H9 (cell line): Measurements from ENCODE around the gene GHRHR. TPM values are rescaled to one million over a fixed set of nuclear protein-coding genes. Genes with fewer than 3 reads are reported as not detected.

Source experiments
- DNase-seq: peaks from one replicate; pipeline ENCODE4 v3.0.0-alpha.2; 2017
- H2AFZ ChIP-seq: one replicate; pipeline ENCODE4 v1.6.1; 2013; ENCODE audit warnings: mild to moderate bottlenecking, low read length, control low read depth, moderate library complexity
- H2AK5ac ChIP-seq: 2 replicates; pipeline ENCODE4 v1.6.1; 2013; ENCODE audit warnings: low read length, control low read depth, mixed read lengths; ENCODE audit not compliant: insufficient read length
- H2BK120ac ChIP-seq: one replicate; pipeline ENCODE4 v1.6.1; 2013; ENCODE audit warnings: low read depth, mild to moderate bottlenecking, low read length, control low read depth, inconsistent platforms; ENCODE audit not compliant: poor library complexity, severe bottlenecking
- H2BK12ac ChIP-seq: 2 replicates; pipeline ENCODE4 v1.6.1; 2013; ENCODE audit warnings: low read length, control low read depth, mixed read lengths, low read depth; ENCODE audit not compliant: insufficient read length
- H2BK15ac ChIP-seq: 2 replicates; pipeline ENCODE4 v1.6.1; 2013; ENCODE audit warnings: low read depth, low read length, control low read depth
- H2BK20ac ChIP-seq: one replicate; pipeline ENCODE4 v1.6.1; 2013; ENCODE audit warnings: low read depth, mild to moderate bottlenecking, low read length, control low read depth, inconsistent platforms; ENCODE audit not compliant: poor library complexity, severe bottlenecking
- H2BK5ac ChIP-seq: 2 replicates; pipeline ENCODE4 v1.6.1; 2013; ENCODE audit warnings: low read length, control low read depth, mixed read lengths; ENCODE audit not compliant: insufficient read length
- H3K14ac ChIP-seq: 2 replicates; pipeline ENCODE4 v1.6.1; 2013; ENCODE audit warnings: low read length, control low read depth; ENCODE audit not compliant: insufficient read depth
- H3K18ac ChIP-seq: 2 replicates; pipeline ENCODE4 v1.6.1; 2013; ENCODE audit warnings: low read depth, mild to moderate bottlenecking, mixed read lengths, low read length, control low read depth; ENCODE audit not compliant: insufficient read length
- H3K23ac ChIP-seq: 2 replicates; pipeline ENCODE4 v1.6.1; 2013; ENCODE audit warnings: low read length, control low read depth, mixed read lengths, low read depth; ENCODE audit not compliant: insufficient read length
- H3K23me2 ChIP-seq: 2 replicates; pipeline ENCODE4 v1.6.1; 2013; ENCODE audit warnings: low read depth, mild to moderate bottlenecking, mixed read lengths, low read length, control low read depth; ENCODE audit not compliant: insufficient read length, poor library complexity, severe bottlenecking
- H3K27ac ChIP-seq: 2 replicates; pipeline ENCODE4 v1.5.1; 2013; ENCODE audit warnings: low read length, control low read depth, mixed read lengths, low read depth; ENCODE audit not compliant: insufficient read length
- H3K27me3 ChIP-seq: 2 replicates; pipeline ENCODE4 v1.6.1; 2013; ENCODE audit warnings: low read length, control low read depth, inconsistent platforms; ENCODE audit not compliant: insufficient read depth
- H3K4ac ChIP-seq: 2 replicates; pipeline ENCODE4 v1.6.1; 2013; ENCODE audit warnings: low read depth, mild to moderate bottlenecking, control low read depth, inconsistent platforms, low read length, moderate library complexity
- H3K4me1 ChIP-seq: 2 replicates; pipeline ENCODE4 v1.6.1; 2013; ENCODE audit warnings: low read length, control low read depth, inconsistent platforms; ENCODE audit not compliant: insufficient read depth
- H3K4me2 ChIP-seq: 2 replicates; pipeline ENCODE4 v1.6.1; 2013; ENCODE audit warnings: low read length, control low read depth, mixed read lengths; ENCODE audit not compliant: insufficient read length, insufficient read depth
- H3K56ac ChIP-seq: 2 replicates; pipeline ENCODE4 v1.6.1; 2013; ENCODE audit warnings: low read depth, mild to moderate bottlenecking, mixed read lengths, low read length, control low read depth; ENCODE audit not compliant: insufficient read length
- H3K79me1 ChIP-seq: 2 replicates; pipeline ENCODE4 v1.6.1; 2013; ENCODE audit warnings: low read depth, mild to moderate bottlenecking, moderate library complexity, low read length, control low read depth, inconsistent platforms; ENCODE audit not compliant: insufficient read depth, poor library complexity, severe bottlenecking
- H3K79me2 ChIP-seq: 2 replicates; pipeline ENCODE4 v1.6.1; 2013; ENCODE audit warnings: low read length, control low read depth, inconsistent platforms; ENCODE audit not compliant: insufficient read depth
- H3K9ac ChIP-seq: 2 replicates; pipeline ENCODE4 v1.6.1; 2013; ENCODE audit warnings: low read length, control low read depth, mixed read lengths; ENCODE audit not compliant: insufficient read length; ENCODE audit errors: extremely low read depth
- H3K9me3 ChIP-seq: one replicate; pipeline ENCODE4 v1.6.1; 2013; ENCODE audit warnings: low read depth, low read length, inconsistent platforms; ENCODE audit not compliant: control insufficient read depth
- H3T11ph ChIP-seq: one replicate; pipeline ENCODE4 v1.6.1; 2013; ENCODE audit warnings: mild to moderate bottlenecking, low read length, control low read depth, inconsistent platforms
- H4K20me1 ChIP-seq: one replicate; pipeline ENCODE4 v1.6.1; 2013; ENCODE audit not compliant: control insufficient read depth, insufficient read length, insufficient read depth
- H4K5ac ChIP-seq: 2 replicates; pipeline ENCODE4 v1.6.1; 2013; ENCODE audit warnings: low read depth, mild to moderate bottlenecking, mixed read lengths, low read length, control low read depth; ENCODE audit not compliant: insufficient read length
- H4K8ac ChIP-seq: replicated peaks from 2 replicates; pipeline ENCODE4 v1.6.1; 2013; ENCODE audit warnings: low read length, control low read depth, mixed read lengths, low read depth; ENCODE audit not compliant: insufficient read length
- H4K91ac ChIP-seq: 2 replicates; pipeline ENCODE4 v1.6.1; 2013; ENCODE audit warnings: low read depth, mild to moderate bottlenecking, moderate library complexity, mixed read lengths, low read length, control low read depth; ENCODE audit not compliant: insufficient read length
- H3K27ac Mint-ChIP-seq, 3 experiments: 2 replicates in 2 of 3; 3 replicates in 1 of 3; pipeline ENCODE4 v1.8.0; 2020 to 2021; ENCODE audit warnings: mixed read lengths in 3 of 3, mild to moderate bottlenecking in 1 of 3, moderate library complexity in 1 of 3
- H3K27me3 Mint-ChIP-seq: 2 replicates; pipeline ENCODE4 v1.8.0; 2021; ENCODE audit warnings: low read depth, mild to moderate bottlenecking, moderate library complexity, mixed read lengths
- H3K36me3 Mint-ChIP-seq, 3 experiments: 2 replicates in 2 of 3; 3 replicates in 1 of 3; pipeline ENCODE4 v1.8.0; 2020 to 2021; ENCODE audit warnings: low read depth in 3 of 3, mixed read lengths in 3 of 3; ENCODE audit not compliant: insufficient read depth in 1 of 3
- H3K4me1 Mint-ChIP-seq, 2 experiments: 2 replicates each; pipeline ENCODE4 v1.8.0; 2020; ENCODE audit warnings: mixed read lengths in 2 of 2
- H3K4me3 Mint-ChIP-seq, 2 experiments: 2 replicates in 1 of 2; 3 replicates in 1 of 2; pipeline ENCODE4 v1.8.0; 2020 to 2021; ENCODE audit warnings: mild to moderate bottlenecking in 2 of 2, mixed read lengths in 2 of 2, moderate library complexity in 1 of 2
- H3K9me3 Mint-ChIP-seq, 2 experiments: 2 replicates in 1 of 2; 3 replicates in 1 of 2; pipeline ENCODE4 v1.8.0; 2020; ENCODE audit warnings: mild to moderate bottlenecking in 2 of 2, mixed read lengths in 2 of 2, moderate library complexity in 1 of 2
- WGBS: extraction: QIAGEN DNeasy Blood & Tissue Kit; methylation state at CpG from one replicate; pipeline ENCODE4 v1.1.7; 2013; ENCODE audit warnings: missing lambda C conversion rate, low lambda C conversion rate, mixed read lengths; ENCODE audit not compliant: insufficient read length; ENCODE audit errors: extremely low coverage; 5-methylcytosine and 5-hydroxymethylcytosine counted together
- total RNA-seq: library from RNA; stranded (reverse); gene quantifications from 2 replicates; pipeline ENCODE4 v1.2.1, GENCODE V29; 2021
- TF ChIP-seq, protein P1 (sequence below): fragments of 200-600 bp; sonication (generic); conservative IDR thresholded peaks from 3 replicates; pipeline ENCODE4 v1.8.0; 2021; ENCODE audit warnings: antibody characterized with exemption, mild to moderate bottlenecking

The GHRHR gene
- total RNA-seq, 1 experiment from 2014 or later: 7.4 TPM

DNA sequence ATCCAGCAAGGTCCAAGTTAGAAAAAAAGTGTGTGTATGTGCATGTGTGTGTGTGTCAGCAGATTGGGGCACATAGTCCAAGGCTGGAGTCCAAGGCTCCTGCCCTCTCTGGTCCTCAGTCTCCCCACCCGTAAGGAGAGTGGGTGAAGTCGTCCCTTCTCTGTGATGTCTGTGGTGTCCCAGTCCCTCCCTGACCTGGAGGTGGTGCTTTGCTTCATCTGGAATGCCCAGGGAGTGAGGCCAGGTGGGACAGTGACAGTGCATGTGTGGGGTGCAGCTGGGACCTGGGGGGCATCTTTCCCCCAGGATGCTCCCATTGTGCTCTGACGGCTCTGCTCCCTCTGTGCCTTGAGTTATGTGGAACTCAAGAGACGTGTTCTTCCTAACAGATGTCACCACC is 34.1 kb upstream of the GHRHR start:
- H3K27ac ChIP-seq: no peak overlapping the region
- no CpG with 5 or more reads among the region's 4 CpGs for WGBS
- TF ChIP-seq, protein P1, sequence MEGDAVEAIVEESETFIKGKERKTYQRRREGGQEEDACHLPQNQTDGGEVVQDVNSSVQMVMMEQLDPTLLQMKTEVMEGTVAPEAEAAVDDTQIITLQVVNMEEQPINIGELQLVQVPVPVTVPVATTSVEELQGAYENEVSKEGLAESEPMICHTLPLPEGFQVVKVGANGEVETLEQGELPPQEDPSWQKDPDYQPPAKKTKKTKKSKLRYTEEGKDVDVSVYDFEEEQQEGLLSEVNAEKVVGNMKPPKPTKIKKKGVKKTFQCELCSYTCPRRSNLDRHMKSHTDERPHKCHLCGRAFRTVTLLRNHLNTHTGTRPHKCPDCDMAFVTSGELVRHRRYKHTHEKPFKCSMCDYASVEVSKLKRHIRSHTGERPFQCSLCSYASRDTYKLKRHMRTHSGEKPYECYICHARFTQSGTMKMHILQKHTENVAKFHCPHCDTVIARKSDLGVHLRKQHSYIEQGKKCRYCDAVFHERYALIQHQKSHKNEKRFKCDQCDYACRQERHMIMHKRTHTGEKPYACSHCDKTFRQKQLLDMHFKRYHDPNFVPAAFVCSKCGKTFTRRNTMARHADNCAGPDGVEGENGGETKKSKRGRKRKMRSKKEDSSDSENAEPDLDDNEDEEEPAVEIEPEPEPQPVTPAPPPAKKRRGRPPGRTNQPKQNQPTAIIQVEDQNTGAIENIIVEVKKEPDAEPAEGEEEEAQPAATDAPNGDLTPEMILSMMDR: no peak

More for the DNA sequence above, 34.1 kb upstream of the GHRHR start:
- Histone ChIP-seq H3K4me2 (no peak overlapping the region), H4K5ac (no peak overlapping the region), H4K20me1 (no peaks in the 10 kb centered on the region), H3K9me3 (no peaks in the 10 kb centered on the region), H3T11ph (no peak overlapping the region), H3K14ac (no peak overlapping the region; the same call in 1 of the 2 replicates), H2BK120ac (no peak overlapping the region), H3K4ac (no peak overlapping the region), H2AFZ (no peak overlapping the region), H3K23ac (no peak overlapping the region), H2BK5ac (no peak overlapping the region), H2BK20ac (no peak overlapping the region), H3K56ac (no peak overlapping the region), H4K8ac (no peak overlapping the region), H3K23me2 (no peaks in the 10 kb centered on the region), H3K4me1 (no peaks in the 10 kb centered on the region), H2BK15ac (no peak overlapping the region), H3K27me3 (no peaks in the 10 kb centered on the region), H3K18ac (no peak overlapping the region), H3K79me2 (no peaks in the 10 kb centered on the region), H2AK5ac (no peak overlapping the region), H3K79me1 (no peaks in the 10 kb centered on the region), H4K91ac (no peak overlapping the region), H3K9ac (no peak overlapping the region), H2BK12ac (no peak overlapping the region)
- peaks cover 6 to 15% of the 10 kb centered on the region in 2 experiments for H3K4me1 Mint-ChIP-seq
- H3K9me3 Mint-ChIP-seq: no peaks in the 10 kb centered on the region; a peak in 1 of 5 replicates
- H3K36me3 Mint-ChIP-seq: no peaks in the 10 kb centered on the region
- DNase-seq: no peak
- H3K27ac Mint-ChIP-seq: no peak overlapping the region; a peak in 1 of 7 replicates
- no peak overlapping the region for H3K4me3 Mint-ChIP-seq
- peaks cover 75% of the 10 kb centered on the region for H3K27me3 Mint-ChIP-seq
